GM19023 (cell line): Measurements from ENCODE around the gene CARF.
"Not testable (repeated sequence)": the region's sequence is repeated elsewhere in the genome, so short reads cannot be mapped to it uniquely, and the experiment has no call there.

ENCODE experiments used
- ATAC-seq: cut with Tn5 transposase; IDR thresholded peaks from one replicate; pipeline ENCODE4 v1.9.1; 2021; ENCODE audit warnings: mild to moderate bottlenecking, moderate library complexity; ENCODE audit not compliant: unreplicated experiment

CARF gene

DNA sequence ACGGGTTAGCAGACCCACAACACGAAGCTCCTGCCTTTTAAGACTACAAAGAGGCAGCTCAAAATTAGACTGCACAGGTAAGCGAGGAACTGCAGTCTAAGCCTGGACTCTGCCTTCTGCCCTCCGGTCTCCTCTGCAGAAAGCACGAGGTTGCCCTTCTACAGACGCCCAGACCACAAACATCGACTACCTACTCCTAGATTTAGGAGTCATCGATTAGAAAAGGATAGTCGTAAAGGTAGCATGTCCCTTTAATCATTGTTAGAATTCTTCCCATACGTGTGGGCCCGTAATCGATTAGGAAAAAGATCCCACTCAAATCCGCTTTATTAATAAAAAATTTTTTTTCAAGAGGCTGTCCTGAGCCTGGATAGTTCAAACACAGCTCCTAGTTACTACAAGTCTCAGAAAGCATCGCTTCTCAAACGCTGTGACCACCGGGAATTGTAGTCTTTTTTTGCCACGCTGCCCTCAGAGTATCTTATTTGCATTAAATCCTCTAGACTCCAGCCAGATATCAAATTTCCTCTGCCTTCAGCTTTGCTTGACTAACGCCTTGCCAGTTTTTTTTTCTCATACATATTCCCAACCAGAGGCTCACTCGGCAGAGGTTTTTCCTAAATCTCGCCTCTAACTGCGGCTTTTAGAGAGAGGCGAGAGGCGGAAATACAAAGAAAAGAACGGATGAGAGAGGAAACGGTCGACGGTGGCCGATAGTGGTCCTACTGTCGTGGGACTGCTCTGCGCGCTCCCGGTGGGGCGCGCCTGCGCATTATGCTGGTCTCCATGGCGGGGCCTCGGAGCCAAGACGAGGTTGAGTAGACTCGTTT is at the start of gene CARF, which contains the start of gene WDR12:
TSS of gene CARF (plus strand) at position 764 of the 830 bp plus-strand sequence. CDS start 29,628 bp downstream, outside the sequence.
TSS of gene WDR12 (minus strand) at position 162 of the 830 bp plus-strand sequence. CDS start 197 bp downstream, outside the sequence.
- peak; percentile 84 for ATAC-seq

GRCh38 chr2:202870431-202871299 is 41.4 kb upstream of the CARF start:
- peak; percentile 78 for ATAC-seq

- ATAC-seq = peak; percentile 58
Measured at GRCh38 chr2:202871300-202872141, 40.6 kb upstream of the CARF start, which contains the start of gene ICA1L. ICA1L (minus strand) TSS chr2:202871766; CDS start chr2:202829009, 42,757 bp downstream.

- no peak for ATAC-seq
Measured at GRCh38 chr2:202877699-202878098, 34.4 kb upstream of the CARF start.

- ATAC-seq = no peak
Measured at GRCh38 chr2:202881570-202881969, 30.5 kb upstream of the CARF start.

GRCh38 chr2:202883987-202884675 is 27.9 kb upstream of the CARF start:
- ATAC-seq = no peak

DNA sequence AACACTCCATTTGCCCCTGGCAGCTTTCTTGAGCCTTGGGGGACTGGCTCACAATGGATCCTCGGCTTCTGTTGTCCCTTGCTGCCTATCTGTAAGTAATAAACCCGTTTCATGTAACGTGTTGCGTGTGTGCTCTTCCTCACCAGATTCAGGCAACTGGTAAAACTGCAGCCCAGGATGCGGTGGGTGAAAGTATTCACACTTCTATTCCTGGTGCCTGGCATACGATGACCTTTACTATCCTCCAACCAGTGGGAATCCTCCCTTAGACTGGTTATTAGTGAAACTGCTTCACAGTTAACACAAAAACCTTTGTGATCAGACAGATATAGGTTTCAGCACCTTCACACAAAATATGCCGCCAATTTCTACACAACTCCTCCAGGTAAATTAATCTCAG is 26.9 kb upstream of the CARF start:
- no peak for ATAC-seq

DNA sequence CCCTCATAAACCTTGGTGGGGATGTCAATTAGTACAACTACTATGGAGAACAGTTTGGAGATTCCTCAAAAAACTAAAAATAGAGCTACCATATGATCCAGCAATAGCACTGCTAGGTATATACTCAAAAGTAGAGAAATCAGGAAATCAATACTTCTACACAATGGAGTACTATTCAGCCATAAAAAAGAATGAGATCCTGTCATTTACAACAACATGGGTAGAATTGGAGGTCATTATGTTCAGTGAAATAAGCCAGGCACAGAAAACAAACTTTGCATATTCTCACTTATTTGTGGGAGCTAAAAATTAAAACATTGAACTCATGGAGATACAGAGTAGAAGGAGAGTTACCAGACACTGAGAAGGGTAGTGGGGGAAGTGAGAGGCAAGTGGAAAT is 6.6 kb upstream of the CARF start:
- ATAC-seq = not testable (repeated sequence)

DNA sequence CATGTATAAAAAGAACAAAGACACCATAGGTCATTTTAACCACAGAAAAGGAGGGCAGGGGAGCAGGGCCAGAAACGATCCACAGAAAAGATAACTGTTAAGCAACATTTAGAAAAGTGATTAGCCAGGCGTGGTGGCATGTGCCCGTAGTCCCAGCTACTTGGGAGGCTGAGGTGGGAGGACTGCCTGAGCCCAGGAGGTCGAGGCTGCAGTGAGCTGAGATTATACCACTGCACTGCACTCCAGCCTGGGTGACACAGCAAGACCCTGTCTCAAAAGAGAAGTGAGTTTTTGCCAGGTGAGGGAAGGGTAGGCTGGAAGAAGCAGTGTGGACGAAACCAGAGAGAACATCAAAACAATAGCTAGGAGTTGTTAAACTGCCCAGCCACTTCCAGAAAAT is 3.9 kb upstream of the CARF start:
- no peak for ATAC-seq

DNA sequence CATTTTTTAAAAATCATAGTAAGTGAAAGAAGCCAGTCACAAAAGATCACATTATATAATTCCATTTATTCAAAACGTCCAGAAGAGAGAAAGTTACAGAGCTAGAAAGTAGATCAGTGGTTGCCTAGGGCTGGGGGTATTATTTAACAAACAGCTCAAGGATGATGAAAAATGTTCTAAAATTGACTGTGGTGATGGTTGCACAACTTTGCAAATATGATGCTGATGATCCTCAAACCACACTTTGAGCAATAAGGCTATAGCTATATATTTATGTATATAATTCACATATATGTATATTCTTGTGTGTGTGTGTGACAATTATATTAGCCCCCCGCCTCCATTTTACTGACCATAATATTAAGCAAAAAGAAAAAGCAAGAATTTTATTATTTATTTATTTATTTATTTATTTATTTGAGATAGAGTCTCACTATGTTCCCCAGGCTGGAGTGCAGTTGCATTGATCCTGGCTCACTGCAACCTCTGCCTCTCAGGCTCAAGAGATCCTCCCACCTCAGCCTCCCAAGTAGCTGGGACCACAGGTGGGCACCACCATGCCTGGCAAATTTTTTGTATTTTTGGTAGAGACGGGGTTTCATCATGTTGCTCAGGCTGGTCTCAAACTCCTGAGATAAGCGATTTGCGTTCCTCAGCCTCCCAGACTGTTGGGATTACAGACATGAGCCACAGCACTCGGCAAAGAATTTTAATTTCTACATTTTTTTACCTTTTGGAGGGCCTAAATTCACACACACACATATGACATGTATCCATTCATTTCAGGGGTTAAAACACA is 2.5 kb upstream of the CARF start:
- ATAC-seq = no peak

GRCh38 chr2:202910250-202910649 is 1.8 kb upstream of the CARF start:
- ATAC-seq = not testable (repeated sequence)

- no peak for ATAC-seq
Measured at GRCh38 chr2:202910698-202911097, 1.4 kb upstream of the CARF start.

DNA sequence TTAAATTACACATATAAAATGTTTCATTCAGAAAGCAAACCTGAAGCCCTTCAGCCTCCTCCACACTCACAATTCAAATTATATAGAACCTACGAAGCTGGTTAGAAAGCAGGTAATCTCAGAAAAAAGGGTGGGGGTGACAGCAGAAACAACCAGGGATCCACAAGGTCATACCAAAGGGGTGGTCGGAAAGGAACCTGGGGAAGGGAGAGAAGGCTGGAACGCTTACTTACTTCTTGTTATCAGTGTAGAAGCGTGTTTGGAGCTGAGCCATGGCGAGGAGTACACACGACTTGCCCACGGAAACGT is 918 bp upstream of the CARF start:
- ATAC-seq = no peak

DNA sequence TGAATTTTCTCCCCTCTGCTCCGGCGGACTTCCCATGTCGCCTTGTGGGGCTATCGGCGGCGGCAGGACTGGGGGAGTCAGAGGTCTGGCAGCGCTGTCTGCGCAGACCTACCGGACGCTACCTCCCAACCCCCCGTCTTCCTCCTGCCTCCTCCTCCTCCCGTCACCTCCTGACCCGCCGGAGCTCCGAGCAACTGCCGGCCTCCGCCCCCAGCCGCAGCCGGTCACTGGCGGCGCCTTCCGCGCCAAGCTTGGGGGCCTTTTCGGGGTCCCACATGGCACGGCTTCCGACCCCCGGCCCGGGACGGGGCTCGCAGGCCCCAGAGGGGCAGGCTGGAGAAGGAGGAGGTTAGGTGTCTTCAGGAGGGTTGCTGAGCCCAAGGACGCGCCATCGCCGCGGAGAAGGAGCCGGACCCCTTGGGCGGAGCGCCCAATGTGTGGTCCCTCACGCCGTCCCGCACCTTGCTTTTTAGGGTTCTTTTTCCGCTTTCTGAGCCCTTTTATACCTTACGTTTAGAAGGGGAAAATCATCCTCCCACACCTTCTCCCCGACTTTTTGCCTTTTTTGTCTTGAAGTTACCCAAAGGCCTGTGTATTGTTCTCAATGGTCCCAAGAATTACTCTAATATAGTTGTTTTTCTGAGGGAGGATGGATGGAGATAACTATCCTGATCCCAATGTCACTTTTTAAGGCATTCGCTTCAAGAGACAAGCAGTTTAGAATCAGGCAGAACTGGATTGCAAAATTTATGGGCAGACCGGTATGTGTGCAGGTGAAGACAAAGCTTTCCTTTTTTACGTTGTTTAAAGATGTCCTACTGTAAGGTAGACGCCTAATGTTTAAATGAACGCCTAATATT is 497 bp downstream of the CARF start:
- ATAC-seq = peak; percentile 65

GRCh38 chr2:202918860-202919259 is 6.8 kb downstream of the CARF start:
- ATAC-seq = no peak

GRCh38 chr2:202932425-202933138 is 20.5 kb downstream of the CARF start:
- ATAC-seq = no peak

DNA sequence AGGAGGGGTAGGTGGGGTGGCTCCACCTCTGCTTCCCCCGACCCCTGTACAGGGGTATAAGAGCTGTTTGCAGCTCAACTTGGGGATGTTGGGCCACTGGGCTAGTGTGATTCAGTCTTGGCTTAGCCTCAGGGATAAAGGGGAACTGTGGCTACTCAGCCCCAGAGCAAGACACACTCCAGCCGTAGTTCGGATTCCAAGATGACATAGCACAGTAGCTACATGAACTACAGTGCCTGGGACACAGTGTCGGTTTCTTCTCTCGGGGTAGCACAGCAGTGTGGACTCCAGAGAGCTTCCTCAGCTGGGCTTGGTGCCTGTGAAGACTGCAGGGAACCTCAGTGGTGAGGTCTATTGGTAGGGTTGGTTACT is 21.1 kb downstream of the CARF start:
- no peak for ATAC-seq

- ATAC-seq = no peak
Measured at GRCh38 chr2:202933958-202934357, 21.9 kb downstream of the CARF start.
